ENCODE data around the gene MMP14.

DNA sequence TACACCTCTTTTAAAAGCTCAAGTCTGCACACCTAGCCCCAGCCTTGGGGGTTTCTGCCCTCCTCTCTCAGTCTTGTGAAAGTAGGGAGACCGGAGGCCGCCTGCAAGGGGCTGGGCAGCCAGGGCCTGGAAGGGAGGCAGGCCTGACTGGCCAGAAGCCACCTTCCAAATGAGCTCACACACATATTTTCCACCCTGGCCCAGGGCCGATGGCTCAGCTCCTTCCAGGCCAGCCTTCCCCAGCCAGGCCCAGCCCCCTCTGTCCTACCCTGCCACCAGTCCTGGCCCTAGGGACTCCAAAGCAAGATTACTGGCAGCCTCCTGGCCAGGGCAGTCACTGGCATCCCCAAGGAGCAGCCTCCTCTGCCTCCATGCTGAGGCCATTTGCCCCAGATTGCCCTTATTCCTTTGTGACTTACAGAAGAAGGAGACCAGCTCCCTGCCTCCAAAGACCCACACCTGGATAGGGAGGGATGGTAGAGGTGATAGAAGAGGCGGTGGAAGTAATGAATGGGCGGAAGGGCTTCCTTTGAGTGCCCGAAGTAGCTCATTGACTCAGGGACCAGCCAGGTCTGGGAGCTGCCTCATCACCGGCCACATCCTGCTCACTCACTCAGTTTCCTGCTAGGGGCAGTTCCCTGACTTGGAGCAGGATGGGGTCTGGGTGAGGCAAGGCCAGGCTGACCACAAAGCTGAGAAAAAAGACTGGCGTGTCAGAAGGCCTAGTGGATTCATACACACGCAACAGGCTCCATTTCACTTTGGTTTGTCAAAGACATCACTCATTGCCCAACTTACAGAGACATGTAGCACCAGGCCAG is 14.8 kb downstream of the MMP14 start:
- TF ChIP-seq GATA2 (IDR thresholded peaks at IDR 0.05; ENCODE audit: low read depth, low read length) (no peak), GATA3 (IDR thresholded peaks at IDR 0.05; ENCODE audit: low read depth, low read length) (no peak)
